ENCODE measurements around the gene CAST.
A peak's percentile ranks its signal among the peaks of the same experiment; 100 is the strongest.

Gene CAST

DNA sequence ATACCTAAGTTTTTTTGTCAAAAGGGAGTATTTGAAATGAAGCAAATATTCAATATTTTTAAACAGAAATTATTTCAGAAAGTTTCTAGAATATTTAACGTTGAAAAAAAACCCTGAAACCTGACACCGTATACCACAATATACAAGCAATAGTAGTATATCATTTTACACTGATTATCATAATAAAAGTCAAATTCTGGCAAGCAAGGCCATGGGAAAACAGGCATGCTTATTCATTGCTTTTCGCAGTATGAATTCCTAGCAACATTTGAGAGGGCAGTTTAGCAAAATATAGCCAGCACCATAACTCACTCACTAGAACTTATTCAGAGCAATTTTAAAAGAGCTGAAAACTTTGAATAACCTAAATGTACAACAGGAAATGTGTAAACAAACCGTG is 99.4 kb downstream of the CAST start:
- no peak overlapping the region for H3K27ac ChIP-seq
- no peaks in the 10 kb centered on the region for H3K9me3 ChIP-seq (ENCODE audit: severe bottlenecking)
- TF ChIP-seq, protein P1, sequence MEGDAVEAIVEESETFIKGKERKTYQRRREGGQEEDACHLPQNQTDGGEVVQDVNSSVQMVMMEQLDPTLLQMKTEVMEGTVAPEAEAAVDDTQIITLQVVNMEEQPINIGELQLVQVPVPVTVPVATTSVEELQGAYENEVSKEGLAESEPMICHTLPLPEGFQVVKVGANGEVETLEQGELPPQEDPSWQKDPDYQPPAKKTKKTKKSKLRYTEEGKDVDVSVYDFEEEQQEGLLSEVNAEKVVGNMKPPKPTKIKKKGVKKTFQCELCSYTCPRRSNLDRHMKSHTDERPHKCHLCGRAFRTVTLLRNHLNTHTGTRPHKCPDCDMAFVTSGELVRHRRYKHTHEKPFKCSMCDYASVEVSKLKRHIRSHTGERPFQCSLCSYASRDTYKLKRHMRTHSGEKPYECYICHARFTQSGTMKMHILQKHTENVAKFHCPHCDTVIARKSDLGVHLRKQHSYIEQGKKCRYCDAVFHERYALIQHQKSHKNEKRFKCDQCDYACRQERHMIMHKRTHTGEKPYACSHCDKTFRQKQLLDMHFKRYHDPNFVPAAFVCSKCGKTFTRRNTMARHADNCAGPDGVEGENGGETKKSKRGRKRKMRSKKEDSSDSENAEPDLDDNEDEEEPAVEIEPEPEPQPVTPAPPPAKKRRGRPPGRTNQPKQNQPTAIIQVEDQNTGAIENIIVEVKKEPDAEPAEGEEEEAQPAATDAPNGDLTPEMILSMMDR (IDR thresholded peaks at IDR 0.05; ENCODE audit: low read depth, low read length): no peak
- H3K27me3 ChIP-seq (ENCODE audit: insufficient read depth, low read depth, severe bottlenecking): no peaks in the 10 kb centered on the region
- no peak overlapping the region for H3K4me3 ChIP-seq (ENCODE audit: low read depth, low read length)
- peaks cover 63% of the 10 kb centered on the region for H3K36me3 ChIP-seq
- no peak for DNase-seq

DNA sequence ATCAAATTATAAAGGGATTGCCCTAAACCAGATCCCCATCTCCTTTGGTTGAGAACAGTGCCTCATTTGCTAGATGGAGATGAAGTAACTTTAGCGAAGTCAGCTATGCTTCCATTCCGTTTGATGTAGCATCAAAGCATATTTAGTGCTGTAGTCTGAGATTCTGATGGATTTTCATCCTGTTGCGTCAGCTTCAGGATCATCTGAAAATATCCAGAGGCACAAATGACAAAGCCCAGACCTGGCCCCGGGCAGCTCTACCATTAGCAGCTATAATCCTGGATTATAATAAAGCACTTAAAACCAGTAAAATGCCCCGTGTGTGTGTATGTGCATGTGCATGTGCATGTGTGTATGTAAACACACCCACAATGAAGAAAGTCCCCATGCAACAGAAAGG is 100.8 kb downstream of the CAST start:
- Histone ChIP-seq H3K4me3 (ENCODE audit: low read depth, low read length) (no peak overlapping the region), H3K36me3 (peaks cover 66% of the 10 kb centered on the region), H3K27ac (peak overlapping the region; percentile 46), H3K9me3 (ENCODE audit: severe bottlenecking) (no peaks in the 10 kb centered on the region), H3K27me3 (ENCODE audit: insufficient read depth, low read depth, severe bottlenecking) (no peaks in the 10 kb centered on the region)
- TF ChIP-seq, protein P1 (IDR thresholded peaks at IDR 0.05; ENCODE audit: low read depth, low read length): no peak
- DNase-seq: peak; percentile 60

DNA sequence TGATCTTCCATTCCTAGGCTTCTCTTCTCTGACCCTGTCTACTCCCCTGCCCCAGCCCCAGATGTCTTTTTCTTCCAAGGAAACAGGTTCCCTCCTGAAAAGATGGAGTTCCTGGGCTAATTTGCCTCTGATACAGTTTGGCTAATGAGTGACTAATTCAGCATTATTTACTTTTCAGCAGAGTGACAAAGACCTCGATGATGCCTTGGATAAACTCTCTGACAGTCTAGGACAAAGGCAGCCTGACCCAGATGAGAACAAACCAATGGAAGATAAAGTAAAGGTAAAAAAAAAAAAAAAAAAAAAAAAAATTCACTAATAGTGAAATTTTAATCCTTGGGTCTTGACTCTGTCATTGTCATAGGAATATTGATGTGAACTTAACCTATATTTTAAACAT is 102.9 kb downstream of the CAST start:
- H3K36me3 ChIP-seq: peaks cover 77% of the 10 kb centered on the region
- no peak overlapping the region for H3K4me3 ChIP-seq (ENCODE audit: low read depth, low read length)
- no peak for DNase-seq
- no peaks in the 10 kb centered on the region for H3K9me3 ChIP-seq (ENCODE audit: severe bottlenecking)
- H3K27ac ChIP-seq: no peak overlapping the region
- no peaks in the 10 kb centered on the region for H3K27me3 ChIP-seq (ENCODE audit: insufficient read depth, low read depth, severe bottlenecking)
- TF ChIP-seq, protein P1 (IDR thresholded peaks at IDR 0.05; ENCODE audit: low read depth, low read length): no peak

DNA sequence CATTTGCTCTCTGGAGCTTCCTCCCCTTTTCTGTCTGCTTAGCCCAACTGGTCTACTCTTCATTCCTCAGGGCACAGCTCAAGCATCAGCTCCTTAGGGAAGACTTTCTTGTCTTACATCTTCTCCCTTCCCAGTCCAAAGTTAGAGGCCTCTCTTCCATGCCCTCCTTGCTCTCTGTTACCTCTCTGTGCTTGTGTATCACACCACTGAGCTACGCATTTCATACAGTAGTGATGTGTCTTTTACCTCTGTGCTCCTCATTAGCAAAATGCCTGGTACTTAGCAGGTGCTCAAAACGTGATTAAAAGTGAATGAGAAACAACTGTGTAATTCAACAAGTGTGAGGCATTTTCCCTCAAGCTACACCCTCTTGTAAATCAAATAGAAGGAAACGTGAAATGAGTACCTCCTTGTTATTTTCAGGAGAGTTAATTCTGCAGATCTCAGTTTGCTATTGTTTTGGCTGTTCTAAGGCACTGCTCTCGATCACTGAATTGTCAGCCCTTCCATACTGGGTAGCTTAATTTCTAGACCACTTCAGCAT is 106.6 kb downstream of the CAST start:
- Histone ChIP-seq H3K4me3 (ENCODE audit: low read depth, low read length) (no peak overlapping the region), H3K27me3 (ENCODE audit: insufficient read depth, low read depth, severe bottlenecking) (no peaks in the 10 kb centered on the region), H3K36me3 (peaks cover 71% of the 10 kb centered on the region), H3K9me3 (ENCODE audit: severe bottlenecking) (no peaks in the 10 kb centered on the region), H3K27ac (no peak overlapping the region)
- DNase-seq: no peak
- TF ChIP-seq, protein P1 (IDR thresholded peaks at IDR 0.05; ENCODE audit: low read depth, low read length): no peak

DNA sequence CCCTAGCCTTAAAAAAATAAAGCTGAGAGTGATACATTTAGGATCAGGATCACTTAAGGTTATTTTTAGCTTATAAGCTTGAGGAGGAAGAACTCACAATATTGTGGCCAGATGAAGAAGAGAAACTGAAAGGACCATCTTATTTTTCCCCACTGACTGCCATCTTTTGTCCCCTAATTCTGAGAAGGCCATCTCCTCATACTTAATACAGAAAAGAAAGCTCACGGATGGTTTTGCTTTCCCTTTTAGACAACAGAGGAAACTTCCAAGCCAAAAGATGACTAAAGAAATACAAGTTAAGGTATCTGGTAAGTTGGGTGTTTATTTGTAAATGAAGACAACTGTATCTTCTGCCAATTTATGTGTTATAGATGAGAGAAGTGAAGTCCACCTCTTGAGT is 109.2 kb downstream of the CAST start:
- Histone ChIP-seq H3K27me3 (ENCODE audit: insufficient read depth, low read depth, severe bottlenecking) (no peaks in the 10 kb centered on the region), H3K36me3 (peaks cover 73% of the 10 kb centered on the region), H3K9me3 (ENCODE audit: severe bottlenecking) (no peaks in the 10 kb centered on the region), H3K27ac (peak overlapping the region; percentile 35; the same call in 1 of the 2 replicates), H3K4me3 (ENCODE audit: low read depth, low read length) (no peak overlapping the region)
- DNase-seq: no peak
- TF ChIP-seq, protein P1 (IDR thresholded peaks at IDR 0.05; ENCODE audit: low read depth, low read length): no peak

DNA sequence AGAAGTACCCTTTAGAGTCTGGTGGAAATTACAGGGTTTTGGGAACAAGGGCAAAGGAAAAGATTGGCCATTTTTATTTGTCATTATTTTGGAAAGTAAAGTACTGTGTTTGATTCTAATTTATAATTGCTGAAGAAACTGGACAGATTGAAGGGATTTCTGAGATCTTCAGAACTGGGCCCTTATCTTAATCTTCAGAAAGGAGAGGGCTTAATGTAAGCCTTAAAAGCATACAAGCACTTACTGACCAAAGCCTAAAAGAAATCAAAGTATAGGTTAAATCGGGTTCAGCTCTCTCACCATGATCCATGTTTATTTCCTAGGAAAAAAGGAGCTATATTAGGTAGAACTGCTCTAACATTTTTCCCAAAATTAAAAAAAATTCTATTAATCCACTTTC is 109.9 kb downstream of the CAST start:
- H3K4me3 ChIP-seq (ENCODE audit: low read depth, low read length): no peak overlapping the region
- H3K9me3 ChIP-seq (ENCODE audit: severe bottlenecking): no peaks in the 10 kb centered on the region
- no peak for DNase-seq
- H3K27me3 ChIP-seq (ENCODE audit: insufficient read depth, low read depth, severe bottlenecking): no peaks in the 10 kb centered on the region
- H3K36me3 ChIP-seq: peaks cover 70% of the 10 kb centered on the region
- peak overlapping the region; percentile 70 for H3K27ac ChIP-seq
- TF ChIP-seq, protein P1 (IDR thresholded peaks at IDR 0.05; ENCODE audit: low read depth, low read length): no peak

Measured in WERI-Rb-1 (cell line).